ENCODE results near the gene TLE5. TPM values are rescaled to one million over a fixed set of nuclear protein-coding genes. Genes with fewer than 3 reads are reported as not detected.

TLE5 gene
- total and polyA plus RNA-seq, 5 donors = 784 to 1,565 (median 1,011) TPM

DNA sequence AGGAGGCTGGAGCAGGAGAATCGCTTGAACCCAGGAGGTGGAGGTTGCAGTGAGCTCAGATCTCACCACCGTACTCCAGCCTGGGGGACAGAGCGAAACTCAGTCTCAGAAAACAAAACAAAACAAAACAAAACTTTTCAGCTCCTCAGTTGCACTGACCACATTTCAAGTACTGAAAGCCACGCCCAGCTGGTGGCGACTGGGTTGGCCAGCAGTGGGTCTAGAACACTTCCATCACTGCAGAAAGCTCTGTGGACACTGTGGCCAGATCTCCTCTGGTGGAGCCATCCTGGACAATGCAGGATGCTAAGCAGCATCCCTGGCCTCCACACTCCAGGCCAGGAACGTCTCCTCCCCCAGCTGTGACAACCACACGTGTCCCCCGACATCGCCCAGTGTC is 54.3 kb downstream of the TLE5 start:
- Histone ChIP-seq H3K27ac (ENCODE audit: low read length) (no peak overlapping the region), H3K4me1 (ENCODE audit: control insufficient read depth, insufficient read depth, low read length) (no peaks in the 10 kb centered on the region), H3K9me3 (ENCODE audit: control insufficient read depth, low read length) (no peaks in the 10 kb centered on the region), H3K27me3 (ENCODE audit: control insufficient read depth, insufficient read depth) (no peaks in the 10 kb centered on the region), H3K4me3 (ENCODE audit: low read length) (no peak overlapping the region)
- DNase-seq = no peak
- no peak for ATAC-seq
- WGBS = 79% methylated on average over 9 of the region's 9 CpGs
- intact Hi-C loops (cut with DNase I) = no loop called here

DNA sequence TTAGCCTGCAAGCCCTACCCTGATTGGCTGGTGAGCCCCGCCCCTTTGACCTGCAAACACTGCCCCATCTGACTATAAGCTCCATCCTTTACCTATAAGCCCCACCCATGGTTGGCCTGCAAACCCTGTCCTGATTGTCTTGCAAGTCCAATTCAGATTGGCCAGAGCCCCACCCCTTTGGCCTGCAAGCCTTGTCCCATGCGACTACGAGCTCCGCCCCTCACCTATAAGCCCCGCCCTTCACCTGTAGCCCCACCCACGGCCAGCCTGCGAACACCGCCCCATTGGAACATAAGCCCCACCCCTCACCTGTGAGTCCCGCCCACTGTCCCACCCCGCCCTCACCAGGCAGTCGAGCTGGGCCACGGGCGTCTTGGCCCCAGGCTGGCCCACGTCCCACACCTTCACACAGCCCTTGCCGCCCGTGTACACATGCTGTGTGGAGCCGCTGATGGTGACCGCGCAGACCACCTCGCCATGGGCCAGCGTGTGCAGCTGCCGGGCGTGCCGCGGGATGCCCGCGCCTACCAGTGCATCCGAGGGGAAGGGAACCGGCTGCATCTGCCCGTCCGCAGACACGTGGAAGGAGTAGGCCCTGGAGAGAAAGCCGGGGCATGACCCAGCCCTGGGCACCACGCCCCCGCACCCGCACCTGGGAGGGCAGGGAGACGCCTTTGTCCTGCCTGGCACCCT is 56.1 kb downstream of the TLE5 start:
- intact Hi-C loops (cut with DNase I) = no loop called here
- Histone ChIP-seq H3K4me3 (ENCODE audit: low read length) (no peak overlapping the region), H3K27me3 (ENCODE audit: control insufficient read depth, insufficient read depth) (no peaks in the 10 kb centered on the region), H3K9me3 (ENCODE audit: control insufficient read depth, low read length) (no peaks in the 10 kb centered on the region), H3K27ac (ENCODE audit: low read length) (no peak overlapping the region), H3K4me1 (ENCODE audit: control insufficient read depth, insufficient read depth, low read length) (no peaks in the 10 kb centered on the region)
- ATAC-seq (peak; percentile 17 to 23), DNase-seq (no peak)
- WGBS = 77% methylated on average over 37 of the region's 37 CpGs

DNA sequence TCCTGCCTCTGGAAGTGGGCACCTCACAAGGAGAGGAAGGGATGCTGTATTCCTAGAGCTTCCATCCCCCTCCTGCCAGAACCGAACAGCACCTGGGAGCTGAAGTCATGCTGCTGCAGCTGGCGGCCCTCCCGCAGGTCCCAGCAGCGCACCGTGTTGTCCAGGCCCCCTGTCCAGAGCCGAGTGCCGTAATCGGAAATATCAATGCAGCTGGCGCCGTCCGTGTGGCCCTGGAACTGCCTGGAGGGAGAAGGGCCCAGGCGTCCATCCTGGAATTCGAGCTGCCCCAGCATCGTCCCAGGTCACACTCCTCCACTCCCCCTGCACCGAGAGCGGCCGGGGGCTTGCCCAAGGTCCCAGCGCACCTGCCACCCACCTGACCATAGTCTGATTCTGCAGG is 57.0 kb downstream of the TLE5 start:
- intact Hi-C loops (cut with DNase I) = no loop called here
- H3K4me1 ChIP-seq (ENCODE audit: control insufficient read depth, insufficient read depth, low read length) = no peaks in the 10 kb centered on the region
- ATAC-seq = no peak

DNA sequence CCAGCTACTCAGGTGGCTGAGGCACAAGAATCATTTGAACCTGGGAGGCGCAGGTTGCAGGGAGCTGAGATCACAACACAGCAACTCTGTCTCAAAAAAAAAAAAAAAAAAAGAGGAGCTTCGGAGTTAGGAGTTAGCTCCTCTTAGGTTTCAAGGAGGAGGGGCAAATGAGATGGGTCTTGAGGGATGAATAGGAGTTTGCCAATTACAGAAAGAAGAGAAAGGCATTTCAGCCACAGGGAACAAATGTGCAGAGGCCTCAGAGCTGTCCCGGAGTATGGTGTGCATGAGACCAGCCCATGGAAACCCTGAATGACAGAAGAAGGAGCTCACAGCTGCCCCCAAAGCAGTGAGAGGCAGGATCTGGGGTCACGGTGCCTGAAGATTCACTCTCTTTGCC is 57.8 kb downstream of the TLE5 start:
- H3K27me3 ChIP-seq (ENCODE audit: control insufficient read depth, insufficient read depth) = no peaks in the 10 kb centered on the region
- ATAC-seq (no peak), DNase-seq (no peak)
- no peaks in the 10 kb centered on the region for H3K4me1 ChIP-seq (ENCODE audit: control insufficient read depth, insufficient read depth, low read length)
- no peak overlapping the region for H3K27ac ChIP-seq (ENCODE audit: low read length)
- no peak overlapping the region for H3K4me3 ChIP-seq (ENCODE audit: low read length)
- intact Hi-C loops (cut with DNase I) = no loop called here
- 85% methylated on average over 4 of the region's 4 CpGs for WGBS
- H3K9me3 ChIP-seq (ENCODE audit: control insufficient read depth, low read length) = no peaks in the 10 kb centered on the region

More for the DNA sequence above, 57.0 kb downstream of the TLE5 start:
- DNase-seq = no peak
- Histone ChIP-seq H3K27ac (ENCODE audit: low read length) (no peak overlapping the region), H3K27me3 (ENCODE audit: control insufficient read depth, insufficient read depth) (no peaks in the 10 kb centered on the region), H3K9me3 (ENCODE audit: control insufficient read depth, low read length) (no peaks in the 10 kb centered on the region), H3K4me3 (ENCODE audit: low read length) (no peak overlapping the region)
- WGBS = 88% methylated on average over 18 of the region's 18 CpGs

DNA sequence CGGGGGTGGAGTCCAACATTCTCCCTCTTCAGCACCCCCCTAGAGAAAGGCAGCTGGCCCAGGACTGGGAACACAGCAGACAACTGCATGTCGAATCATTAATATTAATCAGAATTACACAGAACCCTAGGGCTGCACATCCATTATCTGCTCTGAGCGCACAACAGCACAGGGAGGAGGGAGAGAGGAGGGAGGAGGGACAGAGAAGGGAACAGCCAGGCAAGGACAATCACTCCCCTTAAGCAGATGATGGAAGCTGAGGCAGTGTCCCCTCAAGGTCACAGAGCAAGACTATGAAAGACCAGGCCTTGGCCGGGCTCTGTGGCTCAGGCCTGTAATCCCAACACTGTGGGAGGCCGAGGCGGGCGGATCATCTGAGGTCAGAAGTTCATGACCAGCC is 59.2 kb downstream of the TLE5 start:
- H3K27me3 ChIP-seq (ENCODE audit: control insufficient read depth, insufficient read depth) = no peaks in the 10 kb centered on the region
- no peaks in the 10 kb centered on the region for H3K4me1 ChIP-seq (ENCODE audit: control insufficient read depth, insufficient read depth, low read length)
- intact Hi-C loops (cut with DNase I) = no loop called here
- 80% methylated on average over 7 of the region's 7 CpGs for WGBS
- no peaks in the 10 kb centered on the region for H3K9me3 ChIP-seq (ENCODE audit: control insufficient read depth, low read length)
- H3K27ac ChIP-seq (ENCODE audit: low read length) = no peak overlapping the region
- ATAC-seq (no peak), DNase-seq (no peak)
- no peak overlapping the region for H3K4me3 ChIP-seq (ENCODE audit: low read length)

Other genes with a start within 250 kb of the TLE5 start
- 1 to 10 TPM; 4.7 to 6.7 (median 6.3) TPM for gene ZNF554, start 242.6 kb downstream of the TLE5 start, total RNA-seq
- 4.7 TPM for gene ZNF554, start 242.6 kb downstream of the TLE5 start, polyA plus RNA-seq
- 10 to 100 TPM in 2 of 4 donors, 1 to 10 TPM in 2; 8.8 to 15.7 (median 9.6) TPM for gene ZNF555, start 221.0 kb downstream of the TLE5 start, total RNA-seq
- gene ZNF555, start 221.0 kb downstream of the TLE5 start, polyA plus RNA-seq = 3.4 TPM
- under 1 TPM in 1 of 4 donors, not detected in 3; 0.25 TPM for gene ZNF556, start 195.2 kb downstream of the TLE5 start, total RNA-seq
- gene ZNF556, start 195.2 kb downstream of the TLE5 start, polyA plus RNA-seq = not detected
- 1 to 10 TPM; 1.9 to 3.1 (median 2.4) TPM for gene ZNF57, start 161.6 kb downstream of the TLE5 start, total RNA-seq
- 1.9 TPM for gene ZNF57, start 161.6 kb downstream of the TLE5 start, polyA plus RNA-seq
- gene ZNF77, start 117.5 kb downstream of the TLE5 start, total RNA-seq = 1 to 10 TPM; 2.1 to 4.0 (median 2.9) TPM
- 2.1 TPM for gene ZNF77, start 117.5 kb downstream of the TLE5 start, polyA plus RNA-seq
- gene TLE6, start 84.9 kb downstream of the TLE5 start, total RNA-seq = 1 to 10 TPM in 2 of 4 donors, under 1 TPM in 2; 0.28 to 2.2 (median 1.2) TPM
- gene TLE6, start 84.9 kb downstream of the TLE5 start, polyA plus RNA-seq = 2.1 TPM
- 100 to 1,000 TPM in 1 of 4 donors, 10 to 100 TPM in 3; 78.4 to 102 (median 88.1) TPM for gene TLE2, start 33.2 kb downstream of the TLE5 start, total RNA-seq
- gene TLE2, start 33.2 kb downstream of the TLE5 start, polyA plus RNA-seq = 68.6 TPM
- gene GNA11, start 31.9 kb upstream of the TLE5 start, total RNA-seq = 10 to 100 TPM; 63.3 to 71.6 (median 69.7) TPM
- gene GNA11, start 31.9 kb upstream of the TLE5 start, polyA plus RNA-seq = 69.8 TPM
- 1 to 10 TPM; 1.8 to 2.5 (median 2.1) TPM for gene GNA15, start 73.5 kb upstream of the TLE5 start, total RNA-seq
- 1.00 TPM for gene GNA15, start 73.5 kb upstream of the TLE5 start, polyA plus RNA-seq
- under 1 TPM; 0.33 to 0.96 (median 0.74) TPM for gene S1PR4, start 116.3 kb upstream of the TLE5 start, total RNA-seq
- gene S1PR4, start 116.3 kb upstream of the TLE5 start, polyA plus RNA-seq = 0.97 TPM
- gene NCLN, start 123.4 kb upstream of the TLE5 start, total RNA-seq = 10 to 100 TPM; 25.8 to 36.6 (median 27.9) TPM
- 20.3 TPM for gene NCLN, start 123.4 kb upstream of the TLE5 start, polyA plus RNA-seq
- under 1 TPM in 2 of 4 donors, not detected in 2; 0.14 to 0.20 TPM for gene CELF5, start 162.2 kb upstream of the TLE5 start, total RNA-seq
- not detected for gene CELF5, start 162.2 kb upstream of the TLE5 start, polyA plus RNA-seq